GM18517 (cell line): ENCODE results near the gene KDM3B.
"Not testable (repeated sequence)": the region's sequence is repeated elsewhere in the genome, so short reads cannot be mapped to it uniquely, and the experiment has no call there.

Experiments used
- ATAC-seq: cut with Tn5 transposase; IDR thresholded peaks from one replicate; pipeline ENCODE4 v1.9.1; 2021; ENCODE audit warnings: mild to moderate bottlenecking, moderate library complexity; ENCODE audit not compliant: unreplicated experiment

KDM3B gene

GRCh38 chr5:138386290-138386689 lies 33.8 kb downstream of the KDM3B start:
- no peak for ATAC-seq

- ATAC-seq = no peak
Observed at GRCh38 chr5:138389332-138389731, 36.8 kb downstream of the KDM3B start.

GRCh38 chr5:138389911-138390310 lies 37.4 kb downstream of the KDM3B start:
- ATAC-seq = not testable (repeated sequence)

GRCh38 chr5:138391859-138392386 lies 39.4 kb downstream of the KDM3B start:
- no peak for ATAC-seq

DNA sequence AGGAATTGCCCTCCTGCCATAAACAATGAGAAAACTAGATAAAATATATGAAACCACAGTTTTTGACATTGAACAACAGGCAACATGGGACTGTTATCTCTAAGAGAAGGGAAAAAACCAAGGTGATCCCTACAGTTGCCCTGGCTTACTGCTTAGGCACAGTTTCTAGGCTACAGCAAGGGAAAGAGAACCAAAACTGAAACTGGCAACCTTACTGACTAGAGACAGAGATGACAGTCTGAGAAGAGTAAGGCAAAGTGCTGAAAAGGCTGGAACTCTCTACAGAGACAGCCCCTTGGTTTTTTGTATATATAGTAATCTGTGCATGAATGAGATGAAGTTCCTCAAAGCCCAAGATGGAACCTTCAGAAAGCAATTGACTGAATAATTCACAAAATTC lies 50.2 kb downstream of the KDM3B start:
- ATAC-seq = no peak

- no peak for ATAC-seq
Observed at GRCh38 chr5:138408023-138408422, 55.5 kb downstream of the KDM3B start.

- not testable (repeated sequence) for ATAC-seq
Observed at GRCh38 chr5:138410996-138411640, 58.6 kb downstream of the KDM3B start.

DNA sequence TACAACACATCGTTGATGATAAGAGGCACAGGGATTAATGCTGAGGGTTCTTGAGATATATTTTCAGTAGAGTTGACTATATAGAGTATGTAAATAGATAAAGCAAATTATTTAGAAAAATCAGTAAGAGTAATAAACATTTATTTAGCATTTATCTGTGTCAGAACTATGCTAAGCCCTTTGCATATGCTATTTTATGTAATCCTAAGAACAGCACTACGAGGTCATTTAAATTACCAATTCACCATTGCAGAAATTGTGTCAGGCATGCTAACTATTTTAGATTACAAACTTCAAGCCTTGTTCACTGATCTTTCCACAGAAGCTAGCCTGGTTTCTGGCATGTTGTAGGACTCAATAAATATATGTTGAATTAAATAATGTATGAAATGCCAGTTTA lies 66.0 kb downstream of the KDM3B start:
- ATAC-seq = no peak

- ATAC-seq = no peak
Observed at GRCh38 chr5:138425079-138425478, 72.6 kb downstream of the KDM3B start.

- ATAC-seq = no peak
Observed at GRCh38 chr5:138435943-138436342, 83.5 kb downstream of the KDM3B start.

GRCh38 chr5:138438003-138438723 lies 85.7 kb downstream of the KDM3B start:
- no peak for ATAC-seq

DNA sequence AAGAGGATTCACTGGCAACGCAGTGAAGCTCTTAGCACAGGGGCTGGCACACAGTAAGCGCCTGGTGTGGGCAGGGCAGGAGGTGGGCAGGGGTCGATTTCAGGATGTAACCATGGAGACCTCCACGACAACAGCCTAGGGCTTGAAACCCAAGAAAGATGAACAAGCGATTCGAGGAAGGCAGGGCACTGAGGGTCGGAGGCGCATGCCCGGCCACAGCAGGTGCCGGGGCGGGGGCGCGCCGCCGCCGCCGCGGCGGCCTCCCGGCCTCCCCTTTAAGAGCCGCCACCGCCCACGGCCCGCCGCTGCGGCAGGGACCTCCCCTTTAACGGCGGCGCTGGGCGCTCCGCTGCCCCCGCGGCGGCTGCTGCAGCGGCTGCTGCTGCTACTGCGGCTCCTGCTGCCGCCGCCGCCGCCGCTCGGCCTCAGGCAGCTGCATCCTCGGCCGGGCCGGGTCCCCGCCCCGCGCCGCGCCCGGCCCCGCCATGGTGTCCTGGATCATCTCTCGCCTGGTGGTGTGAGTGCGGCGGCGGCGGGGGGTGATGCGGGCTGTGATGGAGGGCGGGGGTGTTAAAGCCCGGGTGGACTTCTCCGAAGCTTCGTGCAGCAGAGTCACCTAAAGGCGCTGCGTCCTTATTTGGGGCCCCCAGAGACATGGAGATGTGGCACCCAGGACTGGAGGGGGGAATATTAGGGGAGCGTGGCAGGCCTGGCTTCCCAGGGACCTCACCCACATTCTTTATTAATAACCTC lies 86.4 kb downstream of the KDM3B start, which contains the start of gene REEP2:
TSS of gene REEP2 (plus strand) at position 334 of the 753 bp plus-strand sequence. CDS start at position 486, 152 bp downstream.
- ATAC-seq = no peak

GRCh38 chr5:138439477-138440158 lies 87.1 kb downstream of the KDM3B start:
- no peak for ATAC-seq

- ATAC-seq = no peak
Observed at GRCh38 chr5:138440159-138441073, 87.9 kb downstream of the KDM3B start.

GRCh38 chr5:138441221-138441620 lies 88.7 kb downstream of the KDM3B start:
- ATAC-seq = no peak

GRCh38 chr5:138444078-138444773 lies 91.7 kb downstream of the KDM3B start:
- no peak for ATAC-seq

DNA sequence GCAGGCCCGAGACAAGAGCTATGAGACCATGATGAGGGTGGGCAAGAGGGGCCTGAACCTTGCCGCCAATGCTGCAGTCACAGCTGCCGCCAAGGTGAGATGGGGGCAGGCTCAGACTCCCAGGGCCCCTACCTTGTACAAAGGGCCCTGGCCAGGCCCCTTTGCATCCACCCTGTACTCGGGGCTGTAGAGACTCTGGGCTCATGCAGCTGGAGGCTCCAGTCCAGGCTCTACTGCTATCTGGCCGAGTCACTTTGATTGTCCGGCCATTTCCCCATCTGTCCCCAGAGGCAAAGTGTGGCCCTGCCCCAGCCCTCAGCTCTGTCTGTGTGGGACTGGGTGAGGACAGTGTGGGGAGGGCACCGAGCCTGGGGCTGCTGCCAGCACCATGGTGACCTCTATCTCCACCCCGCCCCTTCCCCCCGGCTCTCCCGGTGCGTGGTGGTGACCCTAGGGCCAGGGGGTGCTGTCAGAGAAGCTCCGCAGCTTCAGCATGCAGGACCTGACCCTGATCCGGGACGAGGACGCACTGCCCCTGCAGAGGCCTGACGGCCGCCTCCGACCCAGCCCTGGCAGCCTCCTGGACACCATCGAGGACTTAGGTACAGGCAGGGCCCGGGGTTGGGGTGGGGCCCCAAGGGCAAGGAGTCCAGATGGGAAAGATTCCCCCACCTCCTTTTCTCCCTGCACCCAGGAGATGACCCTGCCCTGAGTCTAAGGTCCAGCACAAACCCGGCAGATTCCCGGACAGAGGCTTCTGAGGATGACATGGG lies 92.5 kb downstream of the KDM3B start:
- ATAC-seq = no peak

GRCh38 chr5:138445547-138446271 lies 93.2 kb downstream of the KDM3B start:
- ATAC-seq = no peak
